ENCODE results near the gene TBC1D16. TPM values are rescaled to one million over a fixed set of nuclear protein-coding genes. Genes with fewer than 3 reads are reported as not detected.

TBC1D16 gene
- total RNA-seq, 1 experiment from 2014 or later, result 96.1 TPM

- no peak overlapping the region for H3K27ac Mint-ChIP-seq
- no peaks in the 10 kb centered on the region for H3K27me3 Mint-ChIP-seq (ENCODE audit: low read depth)
- CTCF ChIA-PET, result no interaction called here
- POLR2A ChIA-PET, result no interaction called here
- no peak for ATAC-seq
- peaks cover 11% of the 10 kb centered on the region for H3K9me3 Mint-ChIP-seq
- H3K36me3 Mint-ChIP-seq, result peaks cover 33% of the 10 kb centered on the region
- H3K4me1 Mint-ChIP-seq, result no peaks in the 10 kb centered on the region
- H3K4me3 Mint-ChIP-seq, result no peak overlapping the region
- no peak for DNase-seq (ENCODE audit: low spot score)
- TF ChIP-seq ZNF532 (CRISPR knock-in tag; IDR thresholded peaks at IDR 0.05; ENCODE audit: borderline replicate concordance), result no peak
- no peak for TF ChIP-seq CREB1 (CRISPR knock-in tag; IDR thresholded peaks at IDR 0.05)
- TF ChIP-seq ESRRA (CRISPR knock-in tag; IDR thresholded peaks at IDR 0.05; ENCODE audit: borderline replicate concordance), result no peak
- TF ChIP-seq ELF4 (CRISPR knock-in tag; IDR thresholded peaks at IDR 0.05; ENCODE audit: low read depth), result no peak
- TF ChIP-seq MAX (CRISPR knock-in tag; IDR thresholded peaks at IDR 0.05), result no peak
- no peak for TF ChIP-seq USF2 (CRISPR knock-in tag; IDR thresholded peaks at IDR 0.05)
- no peak for TF ChIP-seq ETV6 (CRISPR knock-in tag; IDR thresholded peaks at IDR 0.05)
- no peak for TF ChIP-seq RORB (CRISPR knock-in tag; IDR thresholded peaks at IDR 0.05)
Measured at GRCh38 chr17:80012765-80013741, 22.6 kb downstream of the TBC1D16 start.

- ChIA-PET CTCF (no interaction called here), POLR2A (no interaction called here)
- no peak overlapping the region for H3K27ac Mint-ChIP-seq
- DNase-seq (ENCODE audit: low spot score) (no peak), ATAC-seq (no peak)
- H3K27me3 Mint-ChIP-seq (ENCODE audit: low read depth), result no peaks in the 10 kb centered on the region
- no peaks in the 10 kb centered on the region for H3K4me1 Mint-ChIP-seq
- peaks cover 28% of the 10 kb centered on the region for H3K36me3 Mint-ChIP-seq
- H3K4me3 Mint-ChIP-seq, result no peak overlapping the region
- peaks cover 11% of the 10 kb centered on the region for H3K9me3 Mint-ChIP-seq
- TF ChIP-seq ATF2 (CRISPR knock-in tag; IDR thresholded peaks at IDR 0.05; ENCODE audit: borderline replicate concordance, low read depth), result no peak
- no peak for TF ChIP-seq ZNF263 (CRISPR knock-in tag; IDR thresholded peaks at IDR 0.05; ENCODE audit: low read depth)
- TF ChIP-seq FOXJ3 (CRISPR knock-in tag; IDR thresholded peaks at IDR 0.05; ENCODE audit: borderline replicate concordance), result no peak
- TF ChIP-seq TEAD4 (CRISPR knock-in tag; IDR thresholded peaks at IDR 0.05), result no peak
- TF ChIP-seq ZNF138 (CRISPR knock-in tag; conservative IDR thresholded peaks at IDR 0.05), result no peak
- TF ChIP-seq IRF2 (CRISPR knock-in tag; IDR thresholded peaks at IDR 0.05; ENCODE audit: borderline replicate concordance, low read depth), result no peak
- no peak for TF ChIP-seq PRDM15 (CRISPR knock-in tag; IDR thresholded peaks at IDR 0.05)
- no peak for TF ChIP-seq ERG (CRISPR knock-in tag; IDR thresholded peaks at IDR 0.05)
- no peak for TF ChIP-seq NFATC4 (CRISPR knock-in tag; IDR thresholded peaks at IDR 0.05)
- TF ChIP-seq NFE2L1 (CRISPR knock-in tag; IDR thresholded peaks at IDR 0.05), result no peak
- no peak for TF ChIP-seq CTCF (IDR thresholded peaks at IDR 0.05)
Measured at GRCh38 chr17:80011989-80012555, 23.6 kb downstream of the TBC1D16 start.
